ENCODE results near the gene CCNB2. TPM values are rescaled to one million over a fixed set of nuclear protein-coding genes. Genes with fewer than 3 reads are reported as not detected.

CCNB2 gene
- total and polyA plus RNA-seq, 7 experiments from 2014 or later, result 0.27 to 52.2 (median 0.41) TPM; not detected in 2

GRCh38 chr15:59087731-59088130, 17.2 kb upstream of the CCNB2 start:
- no peaks in the 10 kb centered on the region for H3K9me3 ChIP-seq (ENCODE audit: control insufficient read depth in 2 of 3, low read length in 3 of 3)
- no peak for ATAC-seq
- H3K4me1 ChIP-seq (ENCODE audit: control insufficient read depth in 2 of 2, insufficient read depth in 2 of 2, low read length in 2 of 2), result no peaks in the 10 kb centered on the region
- Mint-ChIP-seq H3K36me3 (peaks cover 12 to 51% (median 16%) of the 10 kb centered on the region in 5 donors), H3K27ac (peak overlapping the region in 1 of 9 donors; percentile 50), H3K9me3 (no peaks in the 10 kb centered on the region), H3K4me3 (no peak overlapping the region), H3K27me3 (no peaks in the 10 kb centered on the region), H3K4me1 (peaks cover 0 to 5% (median 0%) of the 10 kb centered on the region in 7 donors)
- no peak for DNase-seq
- H3K27me3 ChIP-seq (ENCODE audit: control insufficient read depth in 2 of 2, insufficient read depth in 2 of 2, low read length in 2 of 2), result no peaks in the 10 kb centered on the region
- ChIA-PET POLR2A (no interaction called here), CTCF (no interaction called here)
- H3K4me3 ChIP-seq (ENCODE audit: low read length), result no peak overlapping the region
- peaks cover 3 to 52% (median 13%) of the 10 kb centered on the region in 3 experiments for H3K36me3 ChIP-seq (ENCODE audit: control insufficient read depth in 2 of 3, insufficient read depth in 3 of 3, low read length in 3 of 3)
- intact Hi-C loops (cut with micrococcal nuclease), result no loop called here
- no peak overlapping the region for H3K27ac ChIP-seq (ENCODE audit: low read depth, low read length)

DNA sequence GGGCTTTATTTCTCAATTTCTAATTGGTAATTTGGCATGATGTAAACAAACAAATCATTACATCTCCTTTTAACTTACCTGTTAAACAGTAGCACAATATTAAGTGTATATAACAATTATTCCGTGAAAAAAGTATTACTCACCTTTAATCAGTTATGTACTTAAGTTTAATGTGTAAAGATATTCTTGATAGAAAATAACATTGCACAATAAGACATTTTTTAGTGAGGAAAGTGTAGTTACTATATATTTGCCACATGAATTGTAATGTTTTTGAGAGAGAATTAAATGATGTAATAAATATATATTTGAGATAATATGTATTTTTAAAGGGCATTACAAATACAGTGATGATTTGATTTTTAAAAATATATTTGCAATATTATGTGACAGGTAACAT, 10.9 kb upstream of the CCNB2 start:
- Mint-ChIP-seq H3K4me3 (no peak overlapping the region), H3K9me3 (no peaks in the 10 kb centered on the region), H3K4me1 (peaks cover 0 to 12% (median 6%) of the 10 kb centered on the region in 7 donors), H3K36me3 (peaks cover 7 to 48% (median 34%) of the 10 kb centered on the region in 5 donors), H3K27me3 (no peaks in the 10 kb centered on the region), H3K27ac (no peak overlapping the region)
- POLR2A ChIA-PET, result no interaction called here
- H3K4me1 ChIP-seq (ENCODE audit: control insufficient read depth in 2 of 2, insufficient read depth in 2 of 2, low read length in 2 of 2), result no peaks in the 10 kb centered on the region
- H3K27me3 ChIP-seq (ENCODE audit: control insufficient read depth in 2 of 2, insufficient read depth in 2 of 2, low read length in 2 of 2), result no peaks in the 10 kb centered on the region
- no peak overlapping the region for H3K27ac ChIP-seq (ENCODE audit: low read depth, low read length)
- DNase-seq, result no peak
- no peak overlapping the region for H3K4me3 ChIP-seq (ENCODE audit: low read length)
- no peak for ATAC-seq
- intact Hi-C loops (cut with micrococcal nuclease), result no loop called here
- H3K36me3 ChIP-seq (ENCODE audit: control insufficient read depth in 2 of 3, insufficient read depth in 3 of 3, low read length in 3 of 3), result peaks cover 0 to 65% (median 5%) of the 10 kb centered on the region in 3 experiments
- CTCF ChIA-PET, result no interaction called here
- no peaks in the 10 kb centered on the region for H3K9me3 ChIP-seq (ENCODE audit: control insufficient read depth in 2 of 3, low read length in 3 of 3)

- Mint-ChIP-seq H3K36me3 (peaks cover 7 to 36% (median 33%) of the 10 kb centered on the region in 5 donors), H3K4me3 (no peak overlapping the region), H3K4me1 (peaks cover 0 to 22% (median 18%) of the 10 kb centered on the region in 7 donors), H3K27me3 (no peaks in the 10 kb centered on the region), H3K9me3 (no peaks in the 10 kb centered on the region), H3K27ac (no peak overlapping the region)
- H3K4me1 ChIP-seq (ENCODE audit: control insufficient read depth in 2 of 2, insufficient read depth in 2 of 2, low read length in 2 of 2), result no peaks in the 10 kb centered on the region
- no peak overlapping the region for H3K4me3 ChIP-seq (ENCODE audit: low read length)
- H3K27me3 ChIP-seq (ENCODE audit: control insufficient read depth in 2 of 2, insufficient read depth in 2 of 2, low read length in 2 of 2), result no peaks in the 10 kb centered on the region
- peaks cover 0 to 48% (median 4%) of the 10 kb centered on the region in 3 experiments for H3K36me3 ChIP-seq (ENCODE audit: control insufficient read depth in 2 of 3, insufficient read depth in 3 of 3, low read length in 3 of 3)
- CTCF ChIA-PET, result no interaction called here
- H3K9me3 ChIP-seq (ENCODE audit: control insufficient read depth in 2 of 3, low read length in 3 of 3), result no peaks in the 10 kb centered on the region
- DNase-seq (no peak), ATAC-seq (no peak)
- intact Hi-C loops (cut with micrococcal nuclease), result no loop called here
- H3K27ac ChIP-seq (ENCODE audit: low read depth, low read length), result no peak overlapping the region
- POLR2A ChIA-PET, result no interaction called here
These were observed 8.5 kb upstream of the CCNB2 start for GRCh38 chr15:59096429-59096828.

DNA sequence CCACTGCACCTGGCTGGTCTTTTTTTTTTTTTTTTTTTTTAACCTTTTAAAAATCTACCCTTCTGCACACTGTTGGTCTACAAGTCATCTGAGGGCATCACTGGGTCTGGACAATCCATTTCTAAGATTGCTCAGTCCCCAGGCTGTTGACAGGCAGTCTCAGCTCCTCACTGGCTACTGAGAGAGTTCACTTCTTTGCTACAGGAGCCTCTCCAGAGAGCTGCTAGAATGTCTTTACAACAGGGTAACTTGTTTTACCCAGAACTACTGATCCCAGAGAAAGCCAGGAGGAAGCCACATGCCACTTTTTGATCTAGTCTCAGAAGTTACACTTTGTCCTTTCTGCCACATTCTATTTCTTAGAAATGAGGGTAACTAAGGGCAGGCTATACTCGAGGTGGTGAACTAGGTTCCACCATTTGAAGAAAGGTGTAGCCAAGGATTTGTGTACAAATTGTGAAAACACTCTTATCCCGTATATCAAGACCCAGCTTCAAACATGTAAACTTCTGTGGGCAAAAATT, 5.7 kb upstream of the CCNB2 start:
- ATAC-seq, result no peak
- no peak for DNase-seq
- CTCF ChIA-PET, result no interaction called here
- POLR2A ChIA-PET, result no interaction called here
- peak overlapping the region in 7 of 9 donors; percentile 38 to 81 (median 68) for H3K27ac Mint-ChIP-seq
- Histone ChIP-seq H3K27ac (ENCODE audit: low read depth, low read length) (peak overlapping the region; percentile 18), H3K4me1 (ENCODE audit: control insufficient read depth in 2 of 2, insufficient read depth in 2 of 2, low read length in 2 of 2) (peaks cover 2 to 3% of the 10 kb centered on the region in 2 donors), H3K9me3 (ENCODE audit: control insufficient read depth in 2 of 3, low read length in 3 of 3) (no peaks in the 10 kb centered on the region), H3K36me3 (ENCODE audit: control insufficient read depth in 2 of 3, insufficient read depth in 3 of 3, low read length in 3 of 3) (peaks cover 0 to 23% (median 0%) of the 10 kb centered on the region in 3 experiments), H3K27me3 (ENCODE audit: control insufficient read depth in 2 of 2, insufficient read depth in 2 of 2, low read length in 2 of 2) (no peaks in the 10 kb centered on the region), H3K4me3 (ENCODE audit: low read length) (no peak overlapping the region)
- intact Hi-C loops (cut with micrococcal nuclease), result no loop called here
- peak overlapping the region in 6 of 10 donors; percentile 16 to 75 (median 48) for H3K4me3 Mint-ChIP-seq
- H3K27me3 Mint-ChIP-seq, result no peaks in the 10 kb centered on the region
- peaks cover 3 to 24% (median 18%) of the 10 kb centered on the region in 5 donors for H3K36me3 Mint-ChIP-seq
- H3K9me3 Mint-ChIP-seq, result no peaks in the 10 kb centered on the region
- H3K4me1 Mint-ChIP-seq, result peaks cover 2 to 25% (median 21%) of the 10 kb centered on the region in 7 donors

DNA sequence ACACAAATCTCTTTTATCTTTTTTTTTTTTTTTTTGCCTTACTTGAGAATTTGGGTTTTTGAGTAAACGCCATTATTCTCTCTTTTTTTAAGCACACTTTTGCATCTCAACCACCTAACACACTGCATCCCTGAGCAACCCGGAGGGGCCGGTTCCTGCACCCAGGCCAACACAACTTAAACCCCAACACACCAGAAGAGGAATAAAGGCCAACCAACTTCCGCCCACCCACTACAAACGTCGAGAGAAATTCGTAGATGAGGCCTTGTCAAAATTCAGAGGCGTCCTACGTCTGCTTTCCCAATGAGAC, 389 bp upstream of the CCNB2 start:
- DNase-seq, result peak in 1 of 9 donors; percentile 18
- H3K9me3 ChIP-seq (ENCODE audit: control insufficient read depth in 2 of 3, low read length in 3 of 3), result no peaks in the 10 kb centered on the region
- intact Hi-C loops (cut with micrococcal nuclease), result loop anchor here in 1 of 2 donors (10.0 kb wide), 2 partner anchors 420 to 580 kb away; partner anchors contain the start of gene BNIP2

DNA sequence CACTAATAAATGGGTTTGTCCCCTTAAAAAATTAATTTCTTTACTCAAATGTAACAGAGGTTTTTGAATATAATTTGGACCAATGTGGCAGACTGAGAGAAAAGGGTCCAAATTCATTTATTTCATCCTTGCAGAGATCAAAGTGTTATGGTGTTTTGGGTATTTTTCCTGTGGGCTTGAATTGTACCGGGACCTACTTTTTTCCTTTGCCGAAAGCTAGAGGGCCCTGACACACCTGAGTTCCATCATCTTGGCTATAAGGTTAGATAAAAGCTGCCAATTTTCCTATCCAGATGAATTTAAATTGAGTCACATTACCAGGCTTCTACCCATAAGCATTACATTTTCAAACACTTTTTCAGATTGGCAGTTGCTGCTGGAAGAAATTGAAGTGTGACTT, 908 bp downstream of the CCNB2 start:
- H3K27ac ChIP-seq (ENCODE audit: low read depth, low read length), result no peak overlapping the region
- no peaks in the 10 kb centered on the region for H3K36me3 ChIP-seq (ENCODE audit: control insufficient read depth in 2 of 3, insufficient read depth in 3 of 3, low read length in 3 of 3)
- H3K4me3 Mint-ChIP-seq, result peak overlapping the region; percentile 89 to 100 (median 93)
- H3K9me3 ChIP-seq (ENCODE audit: control insufficient read depth in 2 of 3, low read length in 3 of 3), result no peaks in the 10 kb centered on the region
- ChIA-PET POLR2A (no interaction called here), CTCF (no interaction called here)
- H3K27ac Mint-ChIP-seq, result peak overlapping the region in 4 of 9 donors; percentile 22 to 100 (median 72)
- DNase-seq, result no peak
- H3K4me1 ChIP-seq (ENCODE audit: control insufficient read depth in 2 of 2, insufficient read depth in 2 of 2, low read length in 2 of 2), result peaks cover 7 to 11% of the 10 kb centered on the region in 2 donors
- peaks cover 8 to 51% (median 13%) of the 10 kb centered on the region in 7 donors for H3K4me1 Mint-ChIP-seq
- intact Hi-C loops (cut with micrococcal nuclease), result loop anchor here (1.0 to 10.0 kb wide), 5 partner anchors 119 to 579 kb away; partner anchors contain the start of genes RNF111 (in 2 of the 2), BNIP2 (in 1 of the 2) and SLTM (in 1 of the 2)
- H3K27me3 Mint-ChIP-seq, result no peaks in the 10 kb centered on the region
- peaks cover 0 to 18% (median 0%) of the 10 kb centered on the region in 5 donors for H3K36me3 Mint-ChIP-seq
- no peak overlapping the region for H3K4me3 ChIP-seq (ENCODE audit: low read length)
- H3K9me3 Mint-ChIP-seq, result no peaks in the 10 kb centered on the region
- ATAC-seq, result no peak
- no peaks in the 10 kb centered on the region for H3K27me3 ChIP-seq (ENCODE audit: control insufficient read depth in 2 of 2, insufficient read depth in 2 of 2, low read length in 2 of 2)

More for the DNA sequence above, 389 bp upstream of the CCNB2 start:
- no peak for ATAC-seq
- H3K27me3 Mint-ChIP-seq, result no peaks in the 10 kb centered on the region
- peaks cover 0 to 15% (median 0%) of the 10 kb centered on the region in 5 donors for H3K36me3 Mint-ChIP-seq
- ChIA-PET CTCF (no interaction called here), POLR2A (interaction anchor here (0.5 kb wide), 1 partner anchor 353 kb away, joined by 3 read pairs; no protein-coding TSS in a partner anchor)
- H3K9me3 Mint-ChIP-seq, result no peaks in the 10 kb centered on the region
- Histone ChIP-seq H3K36me3 (ENCODE audit: control insufficient read depth in 2 of 3, insufficient read depth in 3 of 3, low read length in 3 of 3) (no peaks in the 10 kb centered on the region), H3K27ac (ENCODE audit: low read depth, low read length) (peak overlapping the region; percentile 71), H3K27me3 (ENCODE audit: control insufficient read depth in 2 of 2, insufficient read depth in 2 of 2, low read length in 2 of 2) (no peaks in the 10 kb centered on the region), H3K4me1 (ENCODE audit: control insufficient read depth in 2 of 2, insufficient read depth in 2 of 2, low read length in 2 of 2) (peaks cover 7 to 11% of the 10 kb centered on the region in 2 donors), H3K4me3 (ENCODE audit: low read length) (peak overlapping the region; percentile 77)
- peak overlapping the region; percentile 89 to 100 (median 93) for H3K4me3 Mint-ChIP-seq
- peaks cover 9 to 52% (median 16%) of the 10 kb centered on the region in 7 donors for H3K4me1 Mint-ChIP-seq
- peak overlapping the region; percentile 94 to 100 (median 98) for H3K27ac Mint-ChIP-seq

DNA sequence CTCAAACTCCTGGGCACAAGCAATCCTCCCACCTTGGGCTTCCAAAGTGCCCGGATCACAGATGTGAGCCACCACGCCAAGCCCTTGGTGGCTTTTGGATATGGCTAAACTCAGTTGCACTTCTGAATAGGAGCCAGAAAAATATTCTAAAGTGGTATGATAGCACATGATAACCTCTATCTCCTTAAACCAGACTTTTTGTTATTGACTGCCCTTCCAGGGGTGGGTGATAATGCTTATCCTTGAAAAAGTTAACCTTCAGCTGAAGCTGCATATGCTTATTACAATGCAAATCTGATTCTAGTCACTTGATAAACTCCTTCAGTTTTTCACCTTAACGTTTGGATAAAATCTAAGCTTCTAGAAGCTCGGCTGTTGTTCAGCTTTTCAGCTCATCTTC, 6.3 kb downstream of the CCNB2 start:
- H3K4me1 Mint-ChIP-seq, result peaks cover 0 to 44% (median 0%) of the 10 kb centered on the region in 7 donors
- H3K4me3 Mint-ChIP-seq, result no peak overlapping the region
- intact Hi-C loops (cut with micrococcal nuclease), result no loop called here
- peaks cover 0 to 30% (median 0%) of the 10 kb centered on the region in 5 donors for H3K36me3 Mint-ChIP-seq
- no peaks in the 10 kb centered on the region for H3K27me3 Mint-ChIP-seq
- H3K27ac Mint-ChIP-seq, result no peak overlapping the region
- DNase-seq (no peak), ATAC-seq (no peak)
- no peaks in the 10 kb centered on the region for H3K9me3 Mint-ChIP-seq
- Histone ChIP-seq H3K27ac (ENCODE audit: low read depth, low read length) (no peak overlapping the region), H3K4me1 (ENCODE audit: control insufficient read depth in 2 of 2, insufficient read depth in 2 of 2, low read length in 2 of 2) (no peaks in the 10 kb centered on the region), H3K36me3 (ENCODE audit: control insufficient read depth in 2 of 3, insufficient read depth in 3 of 3, low read length in 3 of 3) (no peaks in the 10 kb centered on the region), H3K9me3 (ENCODE audit: control insufficient read depth in 2 of 3, low read length in 3 of 3) (no peaks in the 10 kb centered on the region), H3K4me3 (ENCODE audit: low read length) (no peak overlapping the region), H3K27me3 (ENCODE audit: control insufficient read depth in 2 of 2, insufficient read depth in 2 of 2, low read length in 2 of 2) (no peaks in the 10 kb centered on the region)
- CTCF ChIA-PET, result interaction anchor here (0.6 kb wide), 2 partner anchors 11 to 861 kb away, joined by 3 to 4 read pairs; no protein-coding TSS in a partner anchor
- POLR2A ChIA-PET, result interaction anchor here (0.6 kb wide), 1 partner anchor 72 kb away, joined by 3 read pairs; no protein-coding TSS in a partner anchor

Data from naive thymus-derived CD4-positive, alpha-beta T cell (primary cell).